ENCODE measurements around the gene ZBTB7B. TPM values are rescaled to one million over a fixed set of nuclear protein-coding genes. Genes with fewer than 3 reads are reported as not detected.

Gene ZBTB7B
- total and polyA plus RNA-seq, 9 of the 15 experiments (the other 6 are each of a cell fraction or from before 2014, with no cell fraction given): 0.04 to 46.5 (median 15.2) TPM

DNA sequence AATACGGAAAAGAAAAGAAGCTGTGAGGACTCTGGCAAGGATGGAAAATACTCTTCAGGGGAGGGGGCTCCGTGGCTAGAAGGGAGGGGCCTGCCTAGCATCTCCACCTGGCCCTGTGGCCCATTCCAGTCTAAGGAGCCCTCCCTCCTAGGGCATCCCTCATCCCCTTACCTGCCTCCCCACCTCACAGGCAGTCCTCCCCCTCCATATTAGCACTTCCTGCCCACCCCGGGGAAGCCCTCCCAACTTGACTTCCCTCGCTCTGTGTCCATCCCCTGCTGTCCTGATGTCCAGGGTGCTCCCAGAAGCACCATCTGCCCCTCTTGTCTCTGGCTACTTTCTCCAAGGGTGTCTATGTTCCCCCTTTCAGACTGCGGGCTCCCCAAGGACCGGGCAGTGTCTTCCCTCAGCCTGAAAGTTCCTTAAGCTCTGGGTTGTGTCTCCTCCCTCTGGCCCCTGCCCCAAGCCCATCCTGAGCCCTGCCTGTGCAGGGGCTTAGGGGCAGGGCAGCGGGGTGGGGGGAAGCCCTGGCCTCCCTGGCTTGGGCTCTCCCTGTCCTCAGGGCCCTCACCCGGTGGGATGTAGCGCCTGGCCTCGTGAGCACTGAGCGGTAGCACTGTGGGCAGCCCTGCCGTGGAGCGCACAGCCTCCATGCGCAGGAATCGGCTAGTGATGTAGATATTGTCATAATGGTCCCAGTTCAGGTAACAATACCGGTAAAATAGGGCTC lies 27.1 kb downstream of the ZBTB7B start:
- Histone ChIP-seq H4K20me1 (replicated peaks; ENCODE audit: control insufficient read depth, insufficient read depth, low read length) (no peaks in the 10 kb centered on the region), H3K79me2 (ENCODE audit: control insufficient read depth, insufficient read depth, low read length) (no peaks in the 10 kb centered on the region), H3K9me1 (ENCODE audit: control insufficient read depth, insufficient read depth, low read length) (no peaks in the 10 kb centered on the region), H3K4me2 (ENCODE audit: insufficient read depth, low read length) (no peak overlapping the region), H3K36me3 (ENCODE audit: control insufficient read depth, insufficient read depth, low read length) (no peaks in the 10 kb centered on the region), H3K27ac (ENCODE audit: extremely low read depth, low read depth, low read length) (no peak overlapping the region), H3K27me3 (ENCODE audit: control insufficient read depth in 2 of 2, insufficient read depth in 2 of 2, low read length in 2 of 2) (peaks cover 0 to 17% of the 10 kb centered on the region in 2 experiments; a peak in 2 of 5 replicates), H3K9me3 (replicated peaks; ENCODE audit: control insufficient read depth, insufficient read depth, low read depth, low read length) (no peaks in the 10 kb centered on the region), H2AFZ (ENCODE audit: low read depth, low read length) (no peak overlapping the region), H3K4me1 (replicated peaks in 1 of 2; ENCODE audit: control insufficient read depth in 2 of 2, insufficient read depth in 2 of 2, low read length in 2 of 2) (peaks cover 5 to 23% of the 10 kb centered on the region in 2 experiments; a peak in 3 of 5 replicates), H3K9ac (ENCODE audit: insufficient read depth in 1 of 2, low read depth in 2 of 2, low read length in 2 of 2) (peak overlapping the region in 1 of 2 experiments; percentile 40; a peak in 2 of 4 replicates), H3K4me3 (no peak overlapping the region)
- FAIRE-seq: no peak
- TF ChIP-seq ZNF263 (CRISPR knock-in tag; IDR thresholded peaks at IDR 0.05; ENCODE audit: borderline replicate concordance) (peak; percentile 84), SIN3B (IDR thresholded peaks at IDR 0.05; ENCODE audit: low read depth) (no peak)
- TF ChIP-seq, protein P1, sequence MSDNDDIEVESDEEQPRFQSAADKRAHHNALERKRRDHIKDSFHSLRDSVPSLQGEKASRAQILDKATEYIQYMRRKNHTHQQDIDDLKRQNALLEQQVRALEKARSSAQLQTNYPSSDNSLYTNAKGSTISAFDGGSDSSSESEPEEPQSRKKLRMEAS (CRISPR knock-in tag; IDR thresholded peaks at IDR 0.05): 0 out of 2 replicates have a peak, but pooled peaks have one; percentile 24
- ATAC-seq: peak; percentile 11; the same call in 2 of the 3 replicates
- ChIA-PET CTCF (ENCODE audit: low intra/inter-chr PET ratio) (no interaction called here), POLR2A (interaction anchor here (0.6 to 1.2 kb wide), 2 partner anchors 14 to 428 kb away, joined by 3 read pairs; no protein-coding TSS in a partner anchor)
- no peak for DNase-seq (ENCODE audit: extremely low read depth in 1 of 4, low spot score in 3 of 4)
- in situ Hi-C loops (cut with MboI) (no loop called here), intact Hi-C loops (cut with micrococcal nuclease) (no loop called here)
- no TSS peak for BruUV-seq (replicated peaks)
- WGBS (ENCODE audit: insufficient coverage, low coverage, missing lambda C conversion rate): 53% methylated on average over 15 of the region's 16 CpGs

All from K562 (cell line).